CD4-positive, alpha-beta T cell treated with Interleukin-1 beta for 1 hour (primary cell): ENCODE data around the gene TOX4.
"Not testable (repeated sequence)": the region's sequence is repeated elsewhere in the genome, so short reads cannot be mapped to it uniquely, and the experiment has no call there.

Experiments used
- DNase-seq, 2 donors: peaks; one replicate each; pipeline ENCODE4 v3.0.0-alpha.2; 2020 to 2022

The TOX4 gene

DNA sequence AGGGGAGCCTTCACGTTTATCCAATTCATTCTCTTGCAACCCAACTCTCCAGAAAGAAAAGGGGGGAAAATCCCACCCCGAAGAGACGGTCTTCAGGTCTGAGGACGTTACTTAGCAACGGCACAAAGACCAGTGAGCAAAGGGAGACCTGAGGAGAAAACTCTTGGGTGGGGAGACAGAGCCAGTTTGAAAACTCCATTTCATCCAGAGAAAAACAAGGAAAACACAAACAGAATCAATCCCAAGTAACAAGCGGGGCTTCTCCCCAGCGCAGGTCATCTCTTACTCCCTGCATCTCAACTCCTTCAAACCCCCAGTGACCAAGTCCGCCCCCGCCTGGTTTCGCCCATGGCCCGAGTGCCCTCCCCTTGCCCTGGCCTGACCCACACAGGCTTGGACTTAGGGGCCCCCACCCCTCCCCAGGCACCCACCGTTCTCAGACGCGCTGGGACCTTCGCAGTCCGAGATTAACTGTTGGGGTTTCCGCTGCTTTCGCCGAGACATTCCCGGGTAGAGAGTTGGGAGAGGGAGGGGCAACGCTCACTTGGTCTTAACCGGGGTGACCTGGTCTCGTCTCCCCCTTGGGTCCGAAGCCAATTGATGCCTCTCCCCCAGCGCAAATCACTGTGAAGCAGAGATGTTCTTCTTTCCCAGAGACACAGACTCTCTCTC is 59.6 kb downstream of the TOX4 start:
- no peak for DNase-seq

DNA sequence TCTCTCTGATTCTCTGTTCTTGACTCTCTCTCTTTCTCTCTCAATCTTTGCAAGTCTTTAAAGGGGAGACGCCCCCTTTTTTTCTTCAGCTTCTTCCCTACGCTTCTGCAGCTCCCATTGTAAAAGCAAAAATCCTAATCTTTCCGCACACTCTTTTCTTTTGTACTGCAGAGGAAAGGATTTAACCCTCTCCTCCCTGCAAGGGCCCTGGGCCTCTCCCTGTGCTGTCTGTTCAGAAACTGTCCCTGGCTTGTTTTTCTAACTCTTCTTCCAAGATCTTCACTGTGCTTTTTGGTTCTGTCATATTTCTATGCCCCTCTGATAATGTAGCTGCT is 60.1 kb downstream of the TOX4 start:
- DNase-seq = no peak

DNA sequence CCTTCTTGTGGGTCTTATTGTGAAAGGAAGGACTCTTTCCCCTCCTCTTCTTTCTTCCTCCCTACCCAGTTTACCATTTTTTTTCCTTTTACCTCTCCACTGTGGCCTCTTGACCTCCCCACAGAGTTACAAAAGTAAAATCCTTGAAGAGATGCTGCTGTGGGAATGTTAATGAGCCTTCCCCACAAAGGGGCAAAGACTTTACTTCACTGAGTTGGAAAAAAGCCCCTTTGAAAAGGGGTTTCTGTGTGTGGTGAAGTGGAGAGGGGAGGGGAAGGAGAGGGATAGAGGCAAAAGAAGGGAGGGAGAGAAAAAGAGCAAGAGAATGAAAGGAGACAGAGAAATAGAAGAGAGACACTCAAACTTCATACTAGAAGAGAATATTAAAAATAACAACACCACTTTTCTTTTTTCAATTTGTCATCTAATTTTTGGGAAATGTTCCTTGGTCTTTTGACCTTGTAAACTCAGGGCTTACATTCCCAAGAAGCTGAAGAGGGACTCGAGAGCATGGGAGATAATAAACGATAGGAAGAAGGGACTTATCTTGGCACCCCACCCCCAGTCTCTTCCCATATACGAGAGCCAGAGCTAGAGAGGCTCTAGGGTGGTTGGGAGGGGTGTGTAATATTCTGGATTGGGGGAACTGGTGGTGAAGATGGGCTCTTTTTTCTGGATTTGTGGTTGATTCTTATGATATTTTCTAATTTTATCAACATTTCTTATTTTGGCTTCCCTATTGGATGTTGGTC is 62.4 kb downstream of the TOX4 start:
- DNase-seq = no peak

DNA sequence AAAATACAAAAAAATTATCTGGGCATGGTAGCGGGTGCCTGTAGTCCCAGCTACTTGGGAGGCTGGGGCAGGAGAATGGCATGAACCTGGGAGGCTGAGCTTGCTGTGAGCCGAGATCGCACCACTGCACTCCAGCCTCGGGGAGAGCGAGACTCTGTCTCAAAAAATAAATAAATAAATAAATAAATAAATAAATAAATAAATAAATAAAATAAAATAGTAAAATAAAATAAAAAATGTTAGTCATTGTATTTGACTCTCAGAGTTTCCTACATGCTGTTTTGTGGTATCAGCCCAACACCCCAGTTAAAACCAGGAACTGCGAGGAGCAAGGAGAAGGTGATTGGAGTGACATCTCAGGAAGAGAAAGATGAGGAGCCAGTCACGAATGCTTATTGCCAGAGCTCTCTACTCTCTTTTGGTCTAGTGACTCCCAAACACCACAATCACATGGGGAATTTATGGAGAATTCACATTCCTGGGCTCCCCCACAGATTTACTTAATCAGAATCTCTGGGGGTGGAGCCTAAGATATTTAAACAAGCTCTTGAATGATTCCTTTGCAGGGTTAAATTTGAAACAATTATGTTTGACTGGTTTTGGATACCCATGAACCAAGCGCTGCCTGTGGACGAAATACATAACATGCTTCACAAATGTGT is 64.5 kb downstream of the TOX4 start:
- no peak for DNase-seq

- DNase-seq = no peak
Observed at GRCh38 chr14:21543521-21543960, 66.5 kb downstream of the TOX4 start.

- no peak for DNase-seq
Observed at GRCh38 chr14:21543963-21544362, 67.0 kb downstream of the TOX4 start.

DNA sequence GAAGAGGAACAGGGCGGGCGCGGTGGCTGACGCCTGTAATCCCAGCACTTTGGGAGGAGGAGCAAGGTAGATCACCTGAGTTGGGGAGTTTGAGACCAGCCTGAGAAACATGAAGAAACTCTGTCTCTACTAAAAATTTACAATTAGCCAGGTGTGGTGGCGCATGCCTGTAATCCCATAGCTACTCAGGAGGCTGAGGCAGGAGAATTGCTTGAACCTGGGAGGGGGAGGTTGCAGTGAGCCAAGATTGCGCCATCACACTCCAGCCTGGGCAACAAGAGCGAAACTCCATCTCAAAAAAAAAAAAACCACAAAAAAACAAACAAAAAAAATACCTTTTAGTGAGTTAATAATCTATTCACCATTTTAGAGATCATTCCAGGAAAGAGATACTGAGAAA is 67.6 kb downstream of the TOX4 start:
- DNase-seq = not testable (repeated sequence)
